Measurements from ENCODE around the gene NOSIP. TPM values are rescaled to one million over a fixed set of nuclear protein-coding genes. Genes with fewer than 3 reads are reported as not detected.

The NOSIP gene
- total RNA-seq, 1 donor from 2014 or later, result 56.3 TPM

DNA sequence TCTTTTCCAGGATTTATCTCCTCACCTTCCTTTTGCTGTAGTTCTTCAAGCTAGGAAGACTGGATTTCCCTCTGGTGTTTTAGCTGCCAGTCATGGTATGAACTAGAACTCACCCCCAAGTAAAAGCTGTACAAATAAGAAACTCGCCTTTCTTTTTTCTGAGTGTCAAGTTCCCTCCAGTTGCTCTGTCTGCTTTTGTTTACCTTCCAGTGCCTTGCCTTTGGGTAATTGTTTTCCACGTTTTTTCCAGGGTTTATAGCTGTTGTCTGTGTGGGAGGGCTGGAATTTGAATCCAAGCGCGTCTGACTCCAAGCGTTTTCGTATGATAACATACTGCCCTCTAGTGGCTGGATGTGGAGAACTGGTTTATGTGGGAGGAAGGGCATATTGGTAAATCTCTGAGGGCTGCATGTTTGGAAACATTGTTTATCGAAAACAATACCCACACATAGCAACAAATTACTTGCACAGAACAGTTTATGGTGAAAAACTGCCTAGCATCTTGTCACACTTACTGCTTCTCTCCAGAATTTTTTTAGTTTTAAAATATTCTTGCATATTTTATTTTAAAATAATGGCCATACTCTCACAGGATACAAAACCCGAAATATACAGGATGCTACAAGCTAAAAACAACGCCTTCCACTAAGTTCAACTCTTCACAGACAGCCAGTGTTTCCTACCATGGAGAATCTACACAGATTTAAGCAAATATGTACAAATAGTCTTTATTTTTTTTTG, 33.4 kb downstream of the NOSIP start:
- peak; percentile 88 for DNase-seq (ENCODE audit: low spot score)

DNA sequence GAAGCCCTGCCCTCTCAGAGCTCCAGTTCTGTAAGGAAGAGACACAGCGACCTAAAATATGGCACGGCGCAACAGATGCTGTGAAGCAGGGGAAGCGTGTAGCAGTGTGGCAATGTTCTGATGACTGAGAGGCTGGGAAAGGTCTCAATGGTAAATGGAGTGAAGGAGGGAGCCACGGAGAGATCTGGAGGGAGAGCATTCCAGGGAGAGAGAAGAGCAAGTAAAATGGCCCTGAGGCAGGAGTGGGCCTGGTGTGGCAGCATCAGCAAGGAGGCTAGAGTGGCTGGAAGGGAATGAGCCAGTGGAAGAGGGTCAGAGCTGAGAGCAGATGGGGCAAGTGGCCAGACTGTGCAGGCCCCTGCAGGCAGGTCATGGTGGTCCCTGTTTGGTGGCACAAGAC, 36.2 kb downstream of the NOSIP start:
- DNase-seq (ENCODE audit: low spot score), result no peak

GRCh38 chr19:49543032-49543431, 37.3 kb downstream of the NOSIP start:
- no peak for DNase-seq (ENCODE audit: low spot score)

GRCh38 chr19:49542446-49542845, 37.9 kb downstream of the NOSIP start:
- DNase-seq (ENCODE audit: low spot score), result no peak

GRCh38 chr19:49541914-49542313, 38.4 kb downstream of the NOSIP start:
- DNase-seq (ENCODE audit: low spot score), result no peak

- DNase-seq (ENCODE audit: low spot score), result no peak
These were observed 41.0 kb downstream of the NOSIP start for GRCh38 chr19:49539192-49539952.

GRCh38 chr19:49538643-49539042, 41.7 kb downstream of the NOSIP start:
- DNase-seq (ENCODE audit: low spot score), result no peak

- no peak for DNase-seq (ENCODE audit: low spot score)
These were observed 43.4 kb downstream of the NOSIP start for GRCh38 chr19:49536921-49537462.

DNA sequence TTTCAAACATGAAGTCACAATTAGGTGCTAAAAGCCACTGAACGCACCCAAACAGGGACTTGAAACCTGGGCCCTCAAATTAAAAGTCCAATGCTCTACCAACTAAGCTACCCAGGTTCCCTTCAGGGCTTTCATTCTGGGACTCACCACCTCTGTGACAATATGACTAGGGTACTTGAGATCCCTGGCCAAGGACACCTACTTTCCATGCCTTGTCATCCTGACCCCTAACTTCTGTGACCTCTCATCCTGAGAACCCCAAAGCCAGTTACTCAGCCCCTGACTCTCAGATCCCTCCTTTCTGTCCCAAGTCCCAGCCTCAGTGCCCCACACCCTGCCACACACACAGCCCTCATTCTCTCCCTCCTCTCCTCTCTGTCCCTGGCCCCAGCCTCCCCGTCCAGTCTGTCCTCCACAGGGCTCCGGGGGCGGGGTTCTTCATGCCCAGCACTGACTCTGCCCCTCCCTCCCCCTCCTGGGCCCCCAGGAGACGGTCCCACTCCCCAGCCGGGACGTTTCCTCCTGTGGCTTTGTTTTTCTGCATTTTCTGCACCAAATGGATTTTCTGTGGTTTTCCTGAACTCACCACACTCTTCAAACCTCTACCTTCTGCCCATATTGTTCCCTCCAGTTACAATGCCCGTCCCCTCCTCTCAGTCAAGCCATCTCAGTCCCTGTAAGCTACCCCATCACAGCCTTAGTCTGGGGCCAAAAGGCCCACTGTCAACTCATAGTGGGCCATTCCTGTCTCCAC, 45.5 kb downstream of the NOSIP start:
- no peak for DNase-seq (ENCODE audit: low spot score)

DNA sequence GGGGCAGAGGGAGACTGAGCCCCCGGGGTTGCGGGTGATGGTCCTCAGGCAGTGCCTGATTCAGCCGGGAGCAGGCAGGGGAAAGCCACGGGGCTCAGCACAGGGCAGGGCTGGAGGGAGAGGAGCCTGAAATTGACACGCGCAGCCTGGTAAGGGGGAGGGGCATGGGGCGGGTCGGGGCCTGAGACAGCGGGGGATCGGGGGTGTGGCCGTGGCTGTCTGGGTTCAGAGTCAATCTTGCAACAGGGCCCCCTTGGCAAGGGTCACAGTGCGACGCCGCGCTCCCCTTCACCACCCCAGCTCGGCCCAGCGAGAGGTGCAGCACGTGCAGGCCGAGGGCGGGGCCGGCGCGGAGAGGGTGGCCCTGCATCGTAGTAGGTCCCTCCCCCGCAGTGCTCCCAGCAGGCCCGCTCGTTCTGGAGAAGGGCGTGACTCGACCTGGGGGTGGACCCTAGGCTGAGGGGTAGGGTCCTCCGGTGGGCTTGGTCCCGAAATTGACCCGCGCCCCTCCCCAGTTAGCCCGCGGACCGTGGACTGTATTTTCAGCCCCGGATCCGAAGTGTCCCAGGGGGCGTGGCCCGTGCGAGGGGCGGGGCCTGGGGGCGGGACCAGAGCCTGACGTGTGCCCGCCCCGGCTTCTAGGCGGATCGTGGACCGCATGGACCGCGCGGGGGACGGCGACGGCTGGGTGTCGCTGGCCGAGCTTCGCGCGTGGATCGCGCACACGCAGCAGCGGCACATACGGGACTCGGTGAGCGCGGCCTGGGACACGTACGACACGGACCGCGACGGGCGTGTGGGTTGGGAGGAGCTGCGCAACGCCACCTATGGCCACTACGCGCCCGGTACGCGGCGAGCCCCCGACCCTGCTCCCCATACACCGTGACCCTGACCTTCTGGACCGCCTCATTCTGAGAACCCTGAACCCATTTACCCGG, 46.5 kb downstream of the NOSIP start:
- peak; percentile 70 for DNase-seq (ENCODE audit: low spot score)

GRCh38 chr19:49530708-49531107, 49.6 kb downstream of the NOSIP start:
- DNase-seq (ENCODE audit: low spot score), result no peak

- DNase-seq (ENCODE audit: low spot score), result peak; percentile 23
These were observed 52.1 kb downstream of the NOSIP start for GRCh38 chr19:49528211-49528771.

DNA sequence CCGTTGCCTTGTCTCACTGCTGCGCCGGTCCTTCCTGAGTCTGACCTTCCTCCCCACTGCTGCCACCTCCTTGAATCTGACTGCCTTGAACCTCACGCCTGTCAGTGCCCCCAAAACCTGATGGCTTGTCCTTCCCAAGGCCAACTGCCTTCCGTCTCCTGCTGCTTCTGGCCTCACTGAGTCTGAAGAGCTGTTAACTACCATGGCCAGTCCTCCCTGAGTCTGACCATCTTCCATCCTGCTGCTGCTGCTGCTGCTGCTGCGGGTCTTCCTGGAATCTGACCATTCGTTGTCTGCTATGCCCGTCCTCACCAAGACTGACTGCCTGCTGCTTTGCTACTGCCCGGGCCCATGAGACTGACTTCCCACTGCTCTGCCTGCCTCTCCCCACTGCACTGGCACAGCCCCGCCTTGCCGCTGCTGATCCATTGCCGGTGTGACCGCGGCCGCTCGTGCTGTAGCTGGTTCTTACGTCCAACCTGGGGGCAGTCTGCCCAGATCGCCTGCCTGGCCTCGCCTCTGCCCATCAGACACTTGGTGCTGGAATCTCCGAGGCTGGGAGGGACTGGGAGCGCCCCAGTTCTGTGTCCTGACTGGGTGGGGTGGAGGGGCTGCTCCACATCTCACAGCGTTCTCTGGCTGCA, 55.4 kb downstream of the NOSIP start:
- DNase-seq (ENCODE audit: low spot score), result no peak

- peak; percentile 35 for DNase-seq (ENCODE audit: low spot score)
These were observed 59.5 kb downstream of the NOSIP start for GRCh38 chr19:49520705-49521319.

DNA sequence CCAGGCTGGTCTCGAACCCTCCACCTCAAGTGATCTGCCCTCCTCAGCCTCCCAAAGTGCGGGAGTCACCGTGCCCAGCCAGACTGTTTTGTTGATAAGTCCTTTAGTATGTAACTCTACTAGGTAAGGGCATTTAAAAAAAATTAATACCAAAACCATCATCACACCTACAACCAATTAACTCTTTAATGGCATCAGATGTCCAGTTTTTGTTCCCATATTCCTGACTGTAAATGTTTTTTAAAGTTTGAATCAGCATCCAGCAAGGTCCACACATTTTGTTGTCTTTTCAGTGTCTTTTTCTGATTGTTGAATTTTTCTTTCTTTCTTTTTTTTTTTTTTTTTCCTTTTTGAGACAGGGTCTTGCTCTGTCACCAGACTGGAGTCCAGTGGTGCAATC, 62.3 kb downstream of the NOSIP start:
- DNase-seq (ENCODE audit: low spot score), result no peak

- DNase-seq (ENCODE audit: low spot score), result no peak
These were observed 64.6 kb downstream of the NOSIP start for GRCh38 chr19:49515767-49516166.

- no peak for DNase-seq (ENCODE audit: low spot score)
These were observed 66.2 kb downstream of the NOSIP start for GRCh38 chr19:49514151-49514550.

DNA sequence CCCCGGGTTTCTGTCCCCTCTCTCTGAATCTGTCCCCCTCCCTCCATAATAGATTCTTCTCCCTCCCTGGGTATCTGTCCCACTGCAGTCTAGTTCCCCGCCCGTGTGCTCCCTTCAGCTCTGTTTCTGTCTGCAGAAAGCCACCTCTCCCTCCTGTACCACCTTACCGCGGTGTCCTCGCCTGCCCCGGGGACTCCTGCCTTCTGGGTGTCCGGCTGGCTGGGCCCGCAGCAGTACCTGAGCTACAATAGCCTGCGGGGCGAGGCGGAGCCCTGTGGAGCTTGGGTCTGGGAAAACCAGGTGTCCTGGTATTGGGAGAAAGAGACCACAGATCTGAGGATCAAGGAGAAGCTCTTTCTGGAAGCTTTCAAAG, 66.6 kb downstream of the NOSIP start:
- DNase-seq (ENCODE audit: low spot score), result no peak

GRCh38 chr19:49512970-49513745, 67.2 kb downstream of the NOSIP start:
- DNase-seq (ENCODE audit: low spot score), result no peak
